ENCODE data around the gene SERGEF. TPM values are rescaled to one million over a fixed set of nuclear protein-coding genes. Genes with fewer than 3 reads are reported as not detected.

SERGEF gene
- total RNA-seq: 15.2 and 17.2 TPM in 2 replicates

GRCh38 chr11:18012906-18013781 lies at the start of gene SERGEF:
SERGEF (minus strand) TSS chr11:18013047; CDS start chr11:18013010, 37 bp downstream.

GRCh38 chr11:18046116-18046777 lies 33.4 kb upstream of the SERGEF start, which contains the start of gene TPH1:
TPH1 (minus strand) TSS chr11:18046269; CDS start chr11:18040762, 5,507 bp downstream.

Other genes starting within 250 kb of the SERGEF start
- 0.13 and 0.29 TPM in 2 replicates for gene TPH1, start 33.2 kb upstream of the SERGEF start, total RNA-seq
- 31.8 and 34.1 TPM in 2 replicates for gene SAAL1, start 93.0 kb upstream of the SERGEF start, total RNA-seq
- not detected in 2 replicates for gene MRGPRX3, start 119.5 kb upstream of the SERGEF start, total RNA-seq
- not detected in 2 replicates for gene MRGPRX4, start 159.8 kb upstream of the SERGEF start, total RNA-seq
- gene SAA4, start 223.8 kb upstream of the SERGEF start, total RNA-seq: not detected in 2 replicates
- gene SAA2, start 235.6 kb upstream of the SERGEF start, total RNA-seq: not detected in 2 replicates